ENCODE measurements around the gene RNF41.

RNF41 gene

GRCh38 chr12:56152756-56153677 lies 68.7 kb downstream of the RNF41 start:
- no peak for DNase-seq (ENCODE audit: low read depth)
